PFSK-1 (cell line): ENCODE measurements around the gene DLGAP1.

ENCODE experiments used
- POLR2AphosphoS5 ChIP-seq: IDR thresholded peaks from 2 replicates; pipeline ENCODE4 v1.6.1; 2012; ENCODE audit warnings: low read depth, mild to moderate bottlenecking, control low read depth, low read length, moderate library complexity
- REST ChIP-seq, 2 experiments: IDR thresholded peaks; 2 replicates each; pipeline versions ENCODE4 v1.6.1 to v1.8.0; 2011 to 2012; ENCODE audit warnings: low read depth in 2 of 2, low read length in 2 of 2, control low read depth in 1 of 2, inconsistent platforms in 1 of 2, mild to moderate bottlenecking in 1 of 2, moderate library complexity in 1 of 2; ENCODE audit not compliant: insufficient read depth in 1 of 2
- TAF1 ChIP-seq: IDR thresholded peaks from 2 replicates; pipeline ENCODE4 v1.6.1; 2012; ENCODE audit warnings: low read length, control low read depth, borderline replicate concordance; ENCODE audit not compliant: insufficient read depth

DNA sequence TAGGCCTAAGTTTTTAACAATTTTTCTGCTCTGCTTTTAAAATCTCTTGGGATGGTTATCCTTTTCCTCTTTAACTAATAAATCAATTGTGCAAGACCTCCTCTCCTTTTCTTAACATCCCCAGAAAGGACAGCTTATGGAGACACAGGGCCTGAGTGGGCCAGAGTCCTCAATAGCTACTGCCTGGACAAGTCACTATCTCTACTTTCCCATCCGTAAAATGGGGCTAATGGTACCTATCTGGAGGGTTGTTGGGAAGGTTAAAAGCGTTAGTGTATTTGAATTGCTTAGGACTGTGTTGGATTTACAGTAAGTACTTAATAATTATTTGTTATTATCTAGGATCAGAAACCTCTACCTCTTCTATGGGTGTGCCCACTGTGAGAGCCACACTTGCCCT is 945.1 kb downstream of the DLGAP1 start:
- no peak for TF ChIP-seq POLR2AphosphoS5
- no peak for TF ChIP-seq REST (IDR thresholded peaks at IDR 0.05; ENCODE audit: insufficient read depth in 1 of 2, low read depth in 2 of 2, low read length in 2 of 2)
- TF ChIP-seq TAF1 = no peak
